Astrocyte of the cerebellum (primary cell): Measurements from ENCODE around the gene ARHGAP22.

Experiments
- DNase-seq: peaks from one replicate; pipeline ENCODE4 v3.0.0-alpha.2; 2011; ENCODE audit warnings: low read depth
- H3K4me3 ChIP-seq: 2 replicates; pipeline ENCODE4 v1.5.1; 2011; ENCODE audit warnings: mild to moderate bottlenecking, low read depth, low read length, moderate library complexity
- in situ Hi-C: cut with HindIII; loops from 2 replicates; pipeline ENCODE4 v1.10.0; 2017; ENCODE audit warnings: low sequenced_read_pairs
- TF ChIP-seq, protein P1 (sequence below): IDR thresholded peaks from 2 replicates; pipeline ENCODE4 v1.5.1; 2012; ENCODE audit warnings: low read length, low read depth, moderate library complexity, mild to moderate bottlenecking; ENCODE audit errors: missing control alignments

Gene ARHGAP22

DNA sequence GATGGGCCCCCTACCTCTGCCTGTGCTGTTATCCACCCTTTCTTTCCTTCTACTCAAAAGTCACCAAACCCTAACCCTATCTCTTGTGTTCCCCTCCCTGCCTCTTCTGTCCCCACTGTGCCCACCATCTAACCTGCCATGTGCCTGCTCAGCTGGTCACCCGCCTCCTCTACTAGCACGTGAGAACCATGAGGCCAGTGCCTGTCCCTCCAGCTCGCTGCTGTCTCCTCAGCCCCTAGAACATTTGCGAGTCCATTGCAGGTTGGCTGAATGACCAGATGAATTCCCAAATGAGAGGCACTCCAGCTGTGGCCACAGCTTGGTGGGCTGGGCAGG is 129.0 kb downstream of the ARHGAP22 start:
- in situ Hi-C loops, result no loop called here
- TF ChIP-seq, protein P1, sequence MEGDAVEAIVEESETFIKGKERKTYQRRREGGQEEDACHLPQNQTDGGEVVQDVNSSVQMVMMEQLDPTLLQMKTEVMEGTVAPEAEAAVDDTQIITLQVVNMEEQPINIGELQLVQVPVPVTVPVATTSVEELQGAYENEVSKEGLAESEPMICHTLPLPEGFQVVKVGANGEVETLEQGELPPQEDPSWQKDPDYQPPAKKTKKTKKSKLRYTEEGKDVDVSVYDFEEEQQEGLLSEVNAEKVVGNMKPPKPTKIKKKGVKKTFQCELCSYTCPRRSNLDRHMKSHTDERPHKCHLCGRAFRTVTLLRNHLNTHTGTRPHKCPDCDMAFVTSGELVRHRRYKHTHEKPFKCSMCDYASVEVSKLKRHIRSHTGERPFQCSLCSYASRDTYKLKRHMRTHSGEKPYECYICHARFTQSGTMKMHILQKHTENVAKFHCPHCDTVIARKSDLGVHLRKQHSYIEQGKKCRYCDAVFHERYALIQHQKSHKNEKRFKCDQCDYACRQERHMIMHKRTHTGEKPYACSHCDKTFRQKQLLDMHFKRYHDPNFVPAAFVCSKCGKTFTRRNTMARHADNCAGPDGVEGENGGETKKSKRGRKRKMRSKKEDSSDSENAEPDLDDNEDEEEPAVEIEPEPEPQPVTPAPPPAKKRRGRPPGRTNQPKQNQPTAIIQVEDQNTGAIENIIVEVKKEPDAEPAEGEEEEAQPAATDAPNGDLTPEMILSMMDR, result no peak
- no peak for DNase-seq
- no peak overlapping the region for H3K4me3 ChIP-seq

DNA sequence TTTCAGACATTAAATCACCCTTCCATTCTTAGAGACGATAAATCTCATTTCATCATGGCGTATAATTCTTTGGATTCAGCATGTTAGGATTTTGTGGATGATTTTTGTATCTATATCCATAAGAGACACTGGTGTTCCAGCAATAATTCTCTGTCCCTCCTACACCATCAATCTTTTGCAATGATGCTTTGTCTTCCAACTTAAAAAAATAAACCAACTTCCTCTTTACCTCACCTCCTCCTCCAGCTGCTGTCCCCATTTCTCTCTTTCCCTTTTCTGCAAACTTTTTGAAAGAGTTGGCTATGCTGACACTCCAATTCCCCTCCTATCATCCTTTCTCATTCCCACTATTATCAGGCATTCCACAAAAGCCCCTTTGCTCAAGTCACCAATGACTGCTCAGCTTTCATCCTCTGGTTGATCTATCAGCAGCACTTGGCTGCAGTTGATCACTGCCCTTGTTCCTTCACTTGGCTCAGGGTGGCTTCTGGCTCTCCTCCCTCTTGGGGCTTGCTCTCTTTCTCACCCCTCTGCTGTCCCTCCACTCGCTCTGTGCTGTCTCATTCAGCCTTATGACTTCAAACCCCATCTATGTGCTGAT is 130.0 kb downstream of the ARHGAP22 start:
- H3K4me3 ChIP-seq, result no peak overlapping the region
- TF ChIP-seq, protein P1, result no peak
- DNase-seq, result no peak
- in situ Hi-C loops, result no loop called here

DNA sequence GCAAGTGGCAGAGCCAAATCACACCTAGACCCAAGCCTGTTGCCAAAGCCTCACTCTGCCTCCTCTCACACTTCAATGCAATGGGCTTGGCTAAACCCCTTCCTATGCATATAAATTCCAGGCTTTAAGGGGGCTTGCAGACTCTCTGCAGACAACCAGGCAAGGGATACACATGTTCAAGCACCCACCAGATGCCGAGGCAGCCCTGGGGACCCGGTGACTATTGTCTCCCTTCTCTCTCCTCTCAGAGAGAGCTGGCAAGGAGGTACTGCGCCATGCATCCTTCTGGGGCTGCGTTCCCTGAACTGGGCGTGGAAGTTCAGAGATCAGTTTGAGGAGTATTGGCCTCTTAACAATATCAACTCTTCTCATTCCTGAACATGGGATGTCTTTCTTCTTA is 131.2 kb downstream of the ARHGAP22 start:
- no peak overlapping the region for H3K4me3 ChIP-seq
- in situ Hi-C loops, result no loop called here
- no peak for DNase-seq
- TF ChIP-seq, protein P1, result no peak

DNA sequence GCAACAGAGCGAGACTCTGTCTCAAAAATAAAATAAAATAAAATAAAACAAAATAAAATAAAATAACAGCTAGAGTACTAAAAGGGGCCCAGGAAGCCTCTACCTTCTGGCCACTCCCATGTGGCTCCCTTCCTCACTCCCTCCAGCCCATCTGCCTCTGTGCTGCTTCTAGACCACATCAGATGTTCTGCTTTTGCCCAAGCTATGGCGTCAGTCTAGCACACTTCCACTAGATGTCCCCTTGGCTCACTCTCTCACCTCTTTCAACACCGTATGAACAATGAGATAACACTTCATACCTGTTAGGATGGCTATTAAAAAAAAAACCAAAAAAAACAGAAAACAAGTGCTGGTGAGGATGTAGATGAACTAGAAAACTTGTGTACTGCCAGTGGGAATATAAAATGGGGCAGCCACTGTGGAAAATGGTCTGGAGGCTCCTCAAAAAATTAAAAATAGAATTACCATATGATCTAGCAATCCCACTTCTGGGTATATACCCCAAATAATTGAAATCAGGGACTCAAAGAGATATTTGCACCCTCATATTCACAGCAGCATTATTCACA is 132.3 kb downstream of the ARHGAP22 start:
- in situ Hi-C loops, result no loop called here
- TF ChIP-seq, protein P1, result no peak
- H3K4me3 ChIP-seq, result no peak overlapping the region
- no peak for DNase-seq

DNA sequence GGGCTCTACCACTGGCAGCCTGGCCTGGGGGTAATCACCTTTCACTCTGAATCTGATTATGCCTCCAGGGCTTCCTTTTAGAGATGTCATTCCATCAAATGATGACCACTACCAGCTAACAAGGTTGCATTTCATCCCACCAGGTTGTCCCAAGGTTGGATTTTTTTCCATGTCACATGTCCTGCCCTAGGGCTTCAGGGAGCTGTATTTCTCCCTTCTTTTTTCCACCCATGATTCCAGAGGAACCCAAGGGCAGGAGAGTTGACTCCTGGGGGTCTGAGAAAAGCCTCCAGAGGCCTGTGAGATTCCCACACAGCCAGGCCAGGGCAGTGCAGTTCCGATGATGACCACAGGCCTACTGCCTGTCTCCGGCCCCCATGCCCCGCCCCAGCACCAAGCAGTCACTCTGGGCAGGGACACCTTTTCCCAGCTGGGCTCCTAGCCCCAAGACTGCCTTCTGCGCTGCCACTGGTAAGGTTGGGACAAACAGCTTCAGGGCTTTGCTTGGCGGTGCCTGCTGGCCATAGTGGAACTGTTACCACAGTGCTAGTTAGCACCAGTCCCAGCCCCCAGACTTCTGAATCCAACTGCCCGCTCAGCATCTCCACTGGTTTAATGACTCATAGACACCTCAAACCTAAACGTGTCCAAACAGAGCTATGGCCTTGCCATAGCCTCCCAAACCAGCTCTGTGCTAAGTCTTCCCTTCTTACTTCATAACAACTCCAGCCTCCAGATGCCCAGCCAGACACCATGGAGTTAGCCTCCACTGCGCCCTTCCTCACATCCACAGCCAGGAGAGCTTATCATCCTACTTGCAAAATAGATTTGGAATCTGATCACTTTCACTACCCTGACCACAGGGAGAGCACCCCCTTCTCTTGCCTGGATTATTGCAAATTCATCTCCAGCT is 133.7 kb downstream of the ARHGAP22 start:
- in situ Hi-C loops, result no loop called here
- TF ChIP-seq, protein P1, result peak; percentile 24
- H3K4me3 ChIP-seq, result no peak overlapping the region
- peak; percentile 13 for DNase-seq

DNA sequence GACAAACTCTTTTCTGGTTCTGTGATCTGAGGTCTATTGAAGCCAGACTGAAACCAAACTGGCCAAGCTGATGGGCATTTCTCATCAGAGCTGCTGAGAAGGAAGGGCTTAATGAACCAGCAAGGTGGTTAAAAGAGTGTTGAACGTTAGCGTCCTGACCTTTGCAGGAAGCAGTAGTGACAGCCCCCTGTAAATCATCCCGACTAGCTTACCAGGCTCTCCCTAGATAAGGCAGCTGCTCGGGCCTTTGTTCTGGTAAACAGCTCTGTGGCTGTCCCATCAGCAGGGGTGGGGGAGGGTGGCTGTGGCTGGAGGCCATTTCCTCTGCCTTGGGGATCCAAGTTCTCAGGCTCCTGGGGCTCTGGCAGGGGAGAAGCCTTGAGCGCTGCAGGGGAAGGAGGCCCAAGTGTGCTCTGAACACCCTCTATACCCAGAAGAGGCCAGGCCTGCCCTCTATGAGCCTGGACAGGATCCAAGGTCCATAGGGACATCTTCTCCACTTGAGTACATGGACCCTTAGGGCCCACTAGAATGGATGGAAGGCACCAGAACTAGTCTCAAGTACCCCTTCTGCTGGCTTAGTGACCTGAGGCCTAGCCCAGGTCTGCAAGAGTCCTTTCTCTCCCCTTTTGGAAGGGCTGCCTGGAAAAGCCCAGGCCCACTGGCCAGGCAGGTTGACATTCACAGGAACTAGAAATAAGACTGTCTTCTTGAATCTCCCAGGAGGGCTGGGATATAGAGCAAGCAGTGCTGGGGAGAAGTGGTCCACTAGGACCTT is 134.6 kb downstream of the ARHGAP22 start:
- in situ Hi-C loops, result no loop called here

More for the DNA sequence above, 134.6 kb downstream of the ARHGAP22 start:
- H3K4me3 ChIP-seq, result no peak overlapping the region
- TF ChIP-seq, protein P1, result no peak
- no peak for DNase-seq
